NCI-H1694 treated with DMSO at 0.1 percent for 48 hours (cell line): ENCODE results near the gene SLC27A5.
"Not testable (repeated sequence)": the region's sequence is repeated elsewhere in the genome, so short reads cannot be mapped to it uniquely, and the experiment has no call there.

Experiments
- DNase-seq: peaks from one replicate; lab custom pipeline; 2025; lab: John Stamatoyannopoulos, UW

Gene SLC27A5

DNA sequence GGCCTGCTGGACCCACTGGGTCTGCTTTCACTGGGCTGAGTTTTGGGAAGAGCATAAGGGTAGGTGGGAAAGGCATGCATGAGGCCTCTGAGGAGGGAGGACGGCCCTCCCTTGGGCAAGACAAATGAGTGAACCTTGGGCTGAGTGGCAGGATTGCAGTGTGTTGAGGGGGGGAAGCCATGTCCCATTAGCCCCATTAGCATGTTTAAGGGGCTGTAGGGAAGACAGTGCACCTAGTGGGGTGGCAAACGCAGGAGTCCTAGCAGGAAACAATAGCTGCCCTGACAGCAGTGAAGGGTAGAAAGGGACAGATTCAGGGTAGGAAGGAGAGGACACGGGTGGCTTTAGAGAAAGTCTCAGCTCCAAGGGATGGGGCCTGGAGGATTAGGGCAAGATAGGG lies 10.9 kb upstream of the SLC27A5 start:
- DNase-seq = no peak

DNA sequence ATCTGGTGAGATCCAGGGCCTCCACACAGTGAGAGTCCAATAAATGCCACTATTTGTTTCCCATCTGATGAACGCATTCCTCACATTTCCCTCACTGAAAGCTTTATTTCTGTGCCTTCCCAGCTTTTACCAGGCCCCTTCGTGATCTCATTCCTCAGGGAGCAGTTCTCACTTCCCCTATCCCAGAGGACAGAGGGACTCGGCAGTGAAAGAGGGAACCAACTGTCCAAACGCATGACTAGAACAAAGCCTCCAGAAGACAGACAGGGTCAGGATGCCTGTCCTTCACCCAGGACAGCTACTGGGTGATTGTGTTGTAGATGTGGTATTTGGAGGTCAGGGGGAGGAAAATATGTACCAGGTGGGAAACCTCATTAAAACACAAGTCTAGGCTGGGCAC lies 9.9 kb upstream of the SLC27A5 start:
- DNase-seq = no peak

DNA sequence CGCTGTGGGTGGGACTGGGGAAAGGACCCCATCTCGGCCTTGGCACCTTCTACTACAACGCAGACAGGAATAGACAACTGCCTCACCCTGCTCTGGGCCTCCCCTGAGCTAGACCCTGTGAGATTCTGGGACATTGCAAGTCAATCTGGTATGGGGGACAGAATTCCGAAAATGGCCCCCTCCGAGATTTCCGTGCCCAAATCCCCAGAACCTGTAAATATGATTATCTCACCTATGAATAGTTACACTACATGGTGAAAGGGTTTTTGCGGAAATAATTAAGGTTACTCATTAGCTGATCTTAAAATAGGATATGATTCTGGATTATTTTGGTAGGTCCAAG lies 8.4 kb upstream of the SLC27A5 start:
- DNase-seq = no peak

DNA sequence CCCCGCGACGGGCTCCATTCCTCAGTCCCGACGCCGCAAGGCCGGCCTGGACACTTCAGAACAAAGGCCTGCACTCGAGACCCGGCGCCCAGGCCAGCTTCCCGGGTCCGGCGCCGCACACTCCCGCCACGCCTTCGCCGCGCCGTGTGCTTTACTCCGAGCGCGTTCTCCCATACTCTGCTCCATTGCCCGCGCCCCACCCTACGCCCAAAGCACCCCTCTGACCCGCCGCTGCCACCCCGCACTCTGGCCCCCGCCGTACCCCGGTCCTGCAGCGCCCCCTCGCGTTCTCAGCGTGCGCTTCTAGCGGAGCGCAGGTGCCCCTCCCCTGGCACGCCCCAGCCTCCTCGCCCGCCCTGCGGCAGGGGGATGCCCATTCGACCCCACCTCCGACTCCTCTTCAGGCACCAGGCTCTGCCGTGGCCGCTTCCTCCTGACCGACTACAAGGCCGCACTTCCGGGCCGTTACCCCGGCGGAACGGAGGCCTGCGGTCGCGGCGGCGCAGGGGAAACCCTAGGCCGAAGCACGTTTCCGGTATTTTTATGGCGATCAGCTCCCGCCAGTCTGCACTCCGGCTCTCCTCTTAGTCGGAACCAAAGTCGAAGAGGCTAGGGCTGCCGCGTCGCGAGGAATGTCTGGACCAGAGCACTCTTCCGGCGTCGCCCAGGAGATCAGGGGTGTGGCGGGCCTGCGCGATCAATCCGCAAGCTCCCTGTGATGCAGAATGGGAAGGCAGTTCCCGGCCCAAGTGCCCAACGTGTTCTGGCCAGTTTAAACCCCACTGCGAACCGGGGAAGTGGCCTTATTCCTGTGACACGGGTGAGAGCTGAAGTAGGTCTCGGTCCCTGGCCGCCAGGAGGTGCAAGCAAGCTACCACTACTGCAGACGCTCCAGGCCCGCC lies 7.8 kb upstream of the SLC27A5 start, which contains the start of gene ZBTB45:
ZBTB45 (minus strand) TSS at position 456 of the 902 bp plus-strand sequence. CDS start 2,137 bp downstream, outside the sequence.
- DNase-seq = peak; percentile 98

DNA sequence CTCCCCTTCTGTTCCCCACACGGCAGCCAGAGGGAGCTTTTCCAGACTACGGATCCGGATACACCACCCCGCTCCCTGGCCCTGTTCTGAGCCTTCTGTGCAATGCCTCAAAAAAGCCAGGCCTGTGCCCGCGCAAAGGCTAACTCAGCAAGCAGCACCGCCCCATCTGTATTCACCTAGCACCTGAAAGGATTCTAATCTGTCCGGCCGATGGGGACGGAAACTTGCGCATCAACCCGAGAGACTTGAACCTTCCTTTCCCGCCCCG lies 7.2 kb upstream of the SLC27A5 start:
- peak; percentile 69 for DNase-seq

DNA sequence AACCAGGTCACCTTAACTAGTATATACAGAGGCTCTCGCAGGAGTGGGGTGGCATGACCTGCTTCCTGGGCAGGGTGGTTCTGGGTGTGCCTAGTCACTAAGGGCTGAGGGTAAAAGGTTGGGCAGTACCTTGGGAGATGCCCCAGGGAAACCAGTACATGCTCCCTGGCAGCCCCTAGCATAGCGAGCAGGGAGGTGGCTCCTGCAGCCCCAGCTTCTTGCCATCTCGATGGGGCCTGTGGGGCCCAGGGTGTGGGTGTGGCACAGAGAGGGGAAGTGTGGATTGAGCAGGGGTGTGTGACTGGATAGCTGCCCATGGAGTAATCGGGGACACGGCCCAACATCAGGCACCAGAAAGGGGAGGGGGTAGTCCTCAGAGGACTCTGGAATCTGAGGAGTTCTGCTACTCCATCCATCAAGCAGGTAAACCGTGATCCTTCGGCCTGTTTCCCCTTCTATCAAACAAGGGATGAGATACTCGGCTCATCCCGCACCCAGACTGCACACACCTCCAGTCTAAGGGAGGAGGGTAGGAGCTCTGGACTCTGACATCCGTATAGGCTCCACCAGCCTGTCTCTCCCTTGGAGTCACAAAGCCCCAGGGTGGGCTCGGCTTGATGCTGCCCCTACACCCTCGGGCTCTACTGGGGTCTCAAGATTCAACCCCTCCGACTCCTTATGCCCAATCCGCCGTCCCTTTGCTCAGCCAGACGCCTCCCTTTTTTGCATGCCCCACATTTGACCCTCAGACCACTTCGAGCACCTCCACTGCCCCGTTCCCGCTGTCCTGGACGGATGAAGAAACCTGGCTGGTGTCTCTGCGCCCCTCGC lies 6.7 kb upstream of the SLC27A5 start:
- DNase-seq = no peak

DNA sequence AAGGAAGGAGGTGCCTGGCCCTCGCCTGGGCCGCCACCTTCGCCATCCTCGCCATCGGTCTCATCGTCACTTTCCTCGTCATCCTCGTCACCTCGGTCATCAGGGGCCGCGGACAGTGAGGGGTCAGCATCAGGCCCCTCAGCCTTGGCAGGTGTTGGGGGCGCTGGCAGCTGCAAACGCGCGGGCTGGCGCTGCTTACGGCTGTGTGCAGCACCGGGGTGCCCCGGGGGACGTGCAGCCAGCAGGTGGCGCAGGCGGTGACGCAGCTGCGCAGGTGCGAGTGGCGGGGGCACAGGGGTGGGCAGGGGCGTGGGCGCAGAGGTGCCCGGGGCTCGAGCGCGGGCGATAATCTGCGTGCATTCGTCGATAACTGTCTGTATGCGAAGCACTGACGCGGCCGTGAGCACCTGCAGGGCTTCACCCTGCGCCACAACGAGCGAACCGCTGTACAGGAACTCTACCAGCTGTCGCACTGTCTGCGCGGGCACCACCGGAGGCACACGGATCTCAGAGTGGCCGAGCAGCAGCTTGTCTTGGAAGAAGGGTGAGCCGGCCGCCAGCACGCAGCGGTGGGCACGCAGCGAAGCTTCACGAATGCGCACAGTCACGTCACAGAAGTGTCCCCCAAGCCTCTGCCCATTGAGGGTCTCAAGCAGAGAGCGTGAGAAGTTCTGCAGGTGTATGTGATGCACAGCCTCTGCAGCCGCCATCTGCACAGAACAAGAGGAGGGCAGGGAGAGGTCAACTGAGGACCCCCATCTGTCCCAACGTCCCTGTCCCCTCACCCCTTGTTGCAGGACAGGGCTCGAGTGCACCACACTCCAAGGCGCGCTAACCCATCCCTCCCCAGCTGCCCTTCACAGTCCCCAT lies 5.4 kb upstream of the SLC27A5 start:
- DNase-seq = no peak

DNA sequence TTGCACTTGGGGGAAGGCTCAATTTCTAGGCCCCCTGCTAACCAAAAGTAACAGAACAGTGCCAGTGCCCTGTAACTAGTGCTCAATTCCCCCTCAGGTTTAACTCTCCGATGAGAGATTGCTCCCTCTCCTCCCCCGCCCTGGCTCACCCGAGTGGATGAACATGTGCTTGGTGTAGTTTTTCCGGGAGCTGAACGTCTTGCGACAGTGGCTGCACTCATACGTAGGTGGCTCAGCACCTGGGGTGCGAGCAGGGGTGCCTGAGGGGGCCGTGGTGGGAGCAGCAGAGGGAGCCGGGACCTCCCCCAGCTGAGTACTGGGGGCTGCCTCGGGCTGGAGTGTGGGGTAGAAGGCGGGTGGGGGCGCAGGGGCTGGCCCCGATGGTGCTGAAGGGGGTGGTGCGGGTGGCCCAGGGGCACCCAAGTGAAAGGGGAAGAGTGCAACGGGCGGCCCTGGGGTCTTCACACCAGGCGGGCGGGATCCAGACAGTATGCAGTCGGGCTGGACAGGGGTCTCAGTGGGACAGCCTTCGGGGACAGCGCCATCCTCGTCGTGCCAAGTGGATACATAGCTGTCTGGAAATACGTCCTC lies 4.5 kb upstream of the SLC27A5 start:
- DNase-seq = no peak

DNA sequence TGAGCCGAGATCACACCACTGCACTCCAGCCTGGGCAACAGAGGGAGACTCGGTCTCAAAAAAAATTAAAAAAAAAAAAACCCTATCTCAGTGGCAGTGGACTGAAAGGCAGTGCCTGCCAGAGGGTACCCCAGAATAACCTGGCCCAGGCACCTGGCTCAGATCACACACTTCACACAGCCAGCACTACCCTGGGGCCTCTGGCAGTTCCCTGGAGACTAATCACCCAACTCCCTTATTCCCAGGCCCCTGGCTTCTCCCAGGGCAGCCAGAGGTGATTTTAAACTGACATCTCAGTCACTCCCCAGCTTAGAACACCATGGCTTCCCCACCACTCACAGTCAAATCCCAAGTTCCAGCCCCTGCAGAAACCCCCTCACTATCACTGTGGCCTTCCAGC lies 3.5 kb upstream of the SLC27A5 start:
- DNase-seq = no peak

DNA sequence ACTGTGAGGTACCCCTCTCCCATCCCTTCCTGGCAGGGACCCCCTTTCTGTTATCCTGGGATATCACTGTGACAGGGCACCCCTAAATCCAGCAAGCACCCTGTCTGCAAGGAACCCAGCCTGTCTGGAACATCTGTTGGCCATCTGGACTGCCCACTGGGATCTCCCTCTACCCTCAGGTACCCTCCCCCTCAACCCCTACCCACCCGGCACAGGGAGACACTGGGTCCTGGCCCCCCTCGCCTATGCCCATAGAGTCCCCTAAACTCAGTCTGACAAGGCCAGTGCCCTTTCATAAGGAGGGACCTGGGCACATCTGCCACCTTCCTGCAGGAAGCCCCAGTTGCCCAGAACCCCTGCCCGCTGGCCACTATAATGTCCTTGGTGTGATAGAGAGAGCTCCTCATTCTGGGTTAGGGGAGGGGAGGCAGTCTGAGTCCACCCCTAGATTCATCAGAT lies 2.8 kb upstream of the SLC27A5 start:
- no peak for DNase-seq

DNA sequence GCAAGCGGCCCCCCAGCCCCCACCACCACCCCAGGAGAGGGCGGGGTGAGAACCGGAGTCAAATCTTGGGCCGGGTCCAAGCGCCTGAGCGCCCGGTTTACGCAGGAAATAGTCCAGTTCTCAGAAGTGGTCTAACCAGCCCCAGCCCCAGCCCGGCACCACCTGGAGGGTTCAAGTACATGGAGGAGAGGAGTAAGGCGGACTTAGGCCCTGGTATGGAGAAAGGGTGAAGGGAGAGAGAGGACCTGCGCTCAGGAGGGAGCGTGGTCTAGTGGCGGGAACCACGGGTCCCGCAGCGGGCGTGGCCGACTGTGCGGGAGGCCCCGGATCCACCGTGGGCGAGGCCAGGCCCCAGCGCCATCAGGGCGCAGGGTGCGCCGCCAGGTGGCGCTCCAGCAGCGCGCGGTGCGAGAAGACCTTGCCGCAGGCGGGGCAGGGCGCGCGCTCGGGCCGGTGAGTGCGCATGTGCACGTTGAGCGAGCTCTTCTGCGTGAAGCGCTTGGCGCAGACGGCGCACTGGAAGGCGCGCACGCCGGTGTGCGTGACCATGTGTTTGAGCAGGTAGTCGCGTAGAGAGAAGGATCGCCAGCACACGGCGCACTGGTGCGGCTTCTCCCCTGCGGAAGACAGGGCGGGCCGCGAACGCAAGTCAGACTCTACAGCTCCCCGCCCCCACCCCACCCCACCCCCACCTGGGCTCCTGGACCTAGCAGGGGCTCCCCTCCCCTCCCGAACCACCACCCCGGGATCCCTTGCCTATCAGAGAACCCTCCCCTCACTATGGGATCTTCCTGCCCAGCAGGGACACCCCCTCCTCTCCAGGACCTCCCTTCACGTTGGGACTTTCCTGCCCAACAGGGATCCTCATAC lies 2.1 kb upstream of the SLC27A5 start:
- peak; percentile 92 for DNase-seq

DNA sequence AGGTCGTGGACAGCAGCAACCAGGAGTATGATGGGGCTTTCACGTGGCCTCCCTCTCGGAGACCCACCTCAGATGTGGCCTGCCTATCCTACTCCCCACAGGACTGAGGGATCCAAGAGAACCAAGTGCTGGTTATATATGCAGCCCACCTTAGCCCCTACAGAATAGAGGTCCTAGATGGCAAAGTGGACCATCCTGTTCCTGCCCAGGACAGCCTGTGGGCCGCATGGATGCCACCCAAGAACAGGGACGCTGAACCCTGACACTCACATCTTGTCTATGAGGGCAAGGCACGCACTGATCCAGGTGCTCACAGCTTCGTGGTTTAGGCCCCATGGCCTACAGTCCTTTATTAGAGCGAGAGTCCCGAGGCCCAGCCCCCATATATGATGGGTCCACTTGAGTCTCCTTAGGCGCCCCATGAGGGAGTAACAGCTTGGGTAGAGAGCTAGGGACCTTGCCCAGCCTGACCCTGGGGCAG lies 1.5 kb upstream of the SLC27A5 start:
- DNase-seq = no peak

DNA sequence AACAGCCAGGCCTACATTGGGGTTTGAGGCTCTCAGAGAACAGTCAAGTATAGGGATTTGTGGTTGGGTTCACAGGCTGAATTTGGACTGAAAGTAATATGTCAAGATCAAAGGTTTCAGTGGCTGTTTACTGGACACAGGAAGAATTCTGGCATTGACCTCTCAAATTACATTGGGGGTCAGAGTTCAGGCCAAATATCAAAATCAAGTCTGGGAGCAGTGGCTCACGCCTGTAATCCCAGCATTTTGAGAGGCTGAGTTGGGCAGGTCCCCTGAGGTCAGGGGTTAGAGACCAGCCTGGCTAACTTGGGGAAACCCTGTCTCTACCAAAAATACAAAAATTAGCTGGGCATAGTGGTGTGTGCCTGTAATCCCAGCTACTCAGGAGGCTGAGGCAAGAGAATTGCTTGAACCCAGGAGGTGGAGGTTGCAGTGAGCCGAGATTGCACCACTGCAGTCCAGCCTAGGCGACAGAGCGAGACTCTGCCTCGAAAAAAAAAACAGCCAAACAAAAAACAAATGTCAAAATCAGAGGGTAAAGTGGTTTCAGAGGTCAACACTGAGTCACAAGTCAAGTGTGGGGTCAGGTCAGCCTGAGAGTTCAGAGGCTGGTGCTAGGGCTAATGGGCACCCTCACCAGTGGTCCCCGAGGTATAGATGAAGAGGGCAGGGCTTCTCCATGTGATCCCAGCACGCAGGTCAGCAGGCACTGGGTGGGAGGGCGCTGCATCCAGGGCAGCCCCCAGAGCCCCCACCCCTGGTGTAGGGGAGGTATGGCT lies 1.5 kb downstream of the SLC27A5 start:
- DNase-seq = no peak

DNA sequence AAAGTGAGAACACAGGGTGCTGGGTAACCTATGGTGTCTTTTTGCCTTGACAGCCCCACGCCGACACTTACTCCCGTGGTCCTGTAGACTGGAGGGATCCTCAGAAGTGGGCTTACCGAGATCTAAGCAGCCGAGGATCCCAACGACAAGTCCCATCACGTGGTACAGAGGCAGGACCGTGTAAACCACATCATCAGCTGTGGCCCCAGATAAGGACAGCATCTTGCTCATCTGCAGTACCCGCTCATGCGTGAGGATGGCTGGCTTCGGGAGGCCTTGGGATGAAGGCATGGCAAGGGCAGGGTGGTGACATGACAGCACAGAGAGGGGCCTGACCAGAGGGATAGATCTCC lies 2.1 kb downstream of the SLC27A5 start:
- no peak for DNase-seq

DNA sequence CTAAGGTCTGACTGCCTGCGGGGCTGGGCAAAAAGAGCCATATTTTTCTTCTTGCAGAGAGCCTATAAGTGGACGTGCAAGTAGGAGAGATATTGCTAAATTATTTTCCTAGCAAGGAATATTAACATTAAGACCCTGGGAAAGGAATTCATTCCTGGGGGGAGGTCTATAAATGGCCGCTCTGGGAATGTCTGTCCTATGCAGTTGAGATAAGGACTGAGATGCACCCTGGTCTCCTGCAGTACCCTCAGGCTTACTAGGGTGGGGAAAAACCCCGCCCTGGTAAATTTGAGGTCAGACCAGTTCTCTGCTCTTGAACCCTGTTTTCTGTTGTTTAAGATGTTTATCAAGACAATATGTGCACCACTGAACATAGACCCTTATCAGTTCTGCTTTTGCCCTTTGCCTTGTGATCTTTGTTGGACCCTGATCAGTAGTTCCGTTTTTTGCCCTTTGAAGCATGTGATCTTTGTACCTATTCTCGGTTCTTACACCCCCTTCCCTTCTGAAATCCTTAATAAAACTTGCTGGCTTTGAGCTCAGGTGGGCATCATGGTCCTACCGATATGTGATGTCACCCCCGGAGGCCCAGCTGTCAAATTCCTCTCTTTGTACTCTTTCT lies 4.1 kb downstream of the SLC27A5 start:
- not testable (repeated sequence) for DNase-seq

DNA sequence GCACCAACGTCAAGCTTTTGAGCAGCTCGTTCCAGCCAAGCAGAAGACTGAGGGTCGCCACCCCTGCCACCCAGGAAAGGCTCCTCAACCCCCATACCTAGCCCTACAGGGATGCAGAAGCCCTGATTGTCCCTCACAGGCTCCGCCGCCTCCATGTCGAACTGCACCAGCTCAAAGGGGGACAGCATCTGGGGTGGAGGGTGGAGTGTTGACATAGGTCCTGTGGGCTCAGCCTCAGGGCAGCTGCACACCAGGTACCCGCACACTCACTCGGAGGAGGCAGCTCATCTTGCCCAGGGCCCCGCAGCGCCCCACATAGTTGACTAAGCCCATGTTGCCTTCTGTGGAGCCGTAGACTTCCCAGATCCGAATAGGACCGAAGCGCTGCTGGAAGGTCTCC lies 11.6 kb downstream of the SLC27A5 start:
- DNase-seq = no peak

DNA sequence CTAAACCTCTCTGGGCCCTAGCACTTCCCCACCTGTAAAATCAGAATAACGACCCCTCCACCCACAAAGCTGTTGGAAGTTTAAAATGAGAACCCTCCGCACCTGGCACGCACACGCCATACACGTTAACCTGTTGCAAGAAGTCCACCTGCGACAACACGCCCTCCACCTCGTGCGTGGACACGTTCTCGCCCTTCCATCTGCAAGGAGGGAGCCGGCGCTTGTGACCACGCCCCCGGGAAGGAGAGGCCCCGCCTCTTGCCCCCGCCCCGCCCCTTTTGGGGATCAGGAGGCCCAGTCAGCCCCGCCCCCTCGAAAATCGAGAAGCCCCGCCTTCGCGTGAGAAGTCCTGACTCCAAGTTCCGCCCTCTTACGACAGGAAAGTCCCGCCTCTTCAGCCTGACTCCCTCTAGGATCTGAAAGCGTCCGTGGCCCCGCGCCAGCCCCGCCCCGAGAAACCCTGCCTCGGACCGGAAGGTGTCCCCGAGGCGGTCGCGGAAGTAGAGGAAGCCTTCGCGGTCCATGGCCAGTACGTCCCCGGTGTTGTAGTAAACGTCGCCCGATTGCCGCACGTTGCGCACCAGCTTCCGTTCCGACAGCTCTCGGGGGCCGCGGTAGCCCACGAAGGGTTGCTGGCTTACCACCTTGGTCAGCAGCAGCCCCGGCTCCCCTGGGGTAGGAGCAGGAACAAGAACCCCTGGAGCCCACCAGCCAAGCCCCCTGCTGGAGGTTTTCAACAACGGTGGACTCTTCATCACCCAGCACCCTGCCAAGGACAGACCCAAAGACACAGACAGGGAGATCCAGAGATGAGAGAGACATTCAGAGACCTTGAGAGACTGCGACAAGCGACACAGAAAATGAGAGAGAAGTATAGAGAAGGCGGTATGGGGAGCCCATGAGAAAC lies 12.5 kb downstream of the SLC27A5 start:
- DNase-seq = peak; percentile 94

DNA sequence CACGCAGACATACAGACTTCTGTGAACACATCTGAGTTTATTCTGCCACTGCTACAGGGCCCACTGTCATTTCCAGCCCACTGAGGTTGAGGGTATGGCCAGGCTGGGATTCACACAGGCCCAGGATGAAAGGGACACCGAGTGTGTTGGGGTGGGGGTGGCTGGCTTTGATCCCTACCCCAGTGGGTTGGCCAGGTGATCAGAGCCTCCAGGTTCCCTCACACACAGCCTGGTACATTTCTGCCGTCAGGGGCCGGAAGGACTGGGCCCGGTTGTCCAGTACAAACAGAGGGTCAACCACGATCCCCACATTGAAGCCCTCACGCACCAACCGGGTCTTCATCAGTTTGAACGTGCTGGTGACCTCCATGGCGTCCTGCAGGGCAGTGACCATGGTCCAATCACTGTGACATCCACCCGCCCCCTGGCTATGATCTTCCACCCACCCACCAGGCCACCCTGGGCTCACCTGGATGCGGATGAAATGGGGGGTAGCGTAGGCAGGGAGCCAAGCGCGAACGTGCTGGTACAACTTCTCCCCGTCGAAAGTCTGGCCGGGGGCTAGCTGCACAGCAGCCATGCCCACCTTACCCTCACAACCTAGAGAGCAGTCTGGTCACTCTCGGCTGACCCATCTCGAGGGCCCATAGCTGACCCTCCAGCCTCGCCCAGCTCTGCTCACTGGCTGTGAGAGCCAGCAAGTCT lies 13.3 kb downstream of the SLC27A5 start:
- DNase-seq = no peak
